OCI-M2 (cell line): Measurements from ENCODE around the gene MRPL18.
"Not testable (repeated sequence)": the region's sequence is repeated elsewhere in the genome, so short reads cannot be mapped to it uniquely, and the experiment has no call there.

Experiments
- DNase-seq: peaks from one replicate; lab custom pipeline; 2025; ENCODE audit not compliant: unreplicated experiment; lab: John Stamatoyannopoulos, UW

Gene MRPL18

DNA sequence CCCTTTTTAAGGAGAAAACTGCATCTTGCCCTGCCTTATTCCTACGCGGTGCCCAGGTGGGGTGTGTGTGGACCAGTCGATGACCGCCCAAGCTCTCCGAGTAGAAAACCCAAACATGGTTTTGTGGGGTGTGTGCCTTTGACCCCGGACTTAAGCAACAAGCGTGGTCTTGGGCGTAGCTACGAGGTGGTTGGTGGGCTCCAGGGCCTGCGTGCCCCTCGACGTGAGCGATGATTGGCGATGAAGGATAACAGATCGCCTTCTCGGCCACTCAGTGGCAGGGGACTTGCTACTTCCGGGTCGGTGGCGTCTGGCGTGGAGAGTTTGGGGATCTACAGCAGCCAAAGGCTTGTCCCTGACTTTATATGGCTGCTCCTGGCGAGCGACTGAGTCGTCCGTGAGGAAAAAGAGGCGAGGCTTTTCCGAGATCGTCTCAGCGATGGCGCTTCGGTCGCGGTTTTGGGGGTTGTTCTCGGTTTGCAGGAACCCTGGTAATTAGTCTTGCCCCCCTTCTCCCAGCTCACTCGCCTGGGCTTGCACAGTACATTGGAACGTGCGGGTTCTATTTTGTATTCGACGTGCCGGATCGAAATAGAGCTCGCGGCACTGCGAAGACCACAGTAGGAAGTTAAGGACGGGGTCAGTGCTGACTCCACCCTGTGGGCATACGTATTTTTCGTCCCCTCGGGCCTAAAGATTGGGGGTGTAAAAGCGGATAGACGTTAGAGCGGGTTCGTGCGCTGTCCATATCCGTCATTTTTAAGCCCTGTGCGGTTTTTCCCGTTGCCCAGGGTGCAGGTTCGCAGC, at the start of gene MRPL18:
MRPL18 (plus strand) TSS at position 319 of the 807 bp plus-strand sequence; CDS start at position 440, 121 bp downstream.
- DNase-seq = peak; percentile 70

DNA sequence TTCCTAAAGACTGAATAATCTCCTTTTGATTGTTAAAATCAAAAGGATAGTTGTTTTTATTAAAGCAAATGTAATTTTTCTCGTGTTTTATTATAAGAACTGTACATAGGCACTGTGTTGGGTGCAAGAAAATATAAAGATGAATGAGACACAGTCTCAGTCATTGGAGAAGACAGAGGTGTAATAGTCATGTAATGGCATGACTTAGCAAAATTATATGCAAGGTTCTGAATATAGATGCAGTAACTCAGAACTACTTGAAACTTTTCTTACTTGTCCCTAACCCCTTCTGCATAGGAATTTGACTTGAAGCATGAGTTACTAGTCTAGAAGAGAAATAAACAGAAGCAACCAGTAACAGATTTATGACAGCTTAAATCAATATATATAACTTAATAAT, 48.1 kb upstream of the MRPL18 start:
- no peak for DNase-seq

GRCh38 chr6:159745081-159745480, 45.2 kb upstream of the MRPL18 start:
- no peak for DNase-seq

- DNase-seq = no peak
These were observed 43.5 kb upstream of the MRPL18 start for GRCh38 chr6:159746759-159747158.

GRCh38 chr6:159748127-159748526, 42.1 kb upstream of the MRPL18 start:
- not testable (repeated sequence) for DNase-seq

GRCh38 chr6:159751448-159751847, 38.8 kb upstream of the MRPL18 start:
- no peak for DNase-seq

DNA sequence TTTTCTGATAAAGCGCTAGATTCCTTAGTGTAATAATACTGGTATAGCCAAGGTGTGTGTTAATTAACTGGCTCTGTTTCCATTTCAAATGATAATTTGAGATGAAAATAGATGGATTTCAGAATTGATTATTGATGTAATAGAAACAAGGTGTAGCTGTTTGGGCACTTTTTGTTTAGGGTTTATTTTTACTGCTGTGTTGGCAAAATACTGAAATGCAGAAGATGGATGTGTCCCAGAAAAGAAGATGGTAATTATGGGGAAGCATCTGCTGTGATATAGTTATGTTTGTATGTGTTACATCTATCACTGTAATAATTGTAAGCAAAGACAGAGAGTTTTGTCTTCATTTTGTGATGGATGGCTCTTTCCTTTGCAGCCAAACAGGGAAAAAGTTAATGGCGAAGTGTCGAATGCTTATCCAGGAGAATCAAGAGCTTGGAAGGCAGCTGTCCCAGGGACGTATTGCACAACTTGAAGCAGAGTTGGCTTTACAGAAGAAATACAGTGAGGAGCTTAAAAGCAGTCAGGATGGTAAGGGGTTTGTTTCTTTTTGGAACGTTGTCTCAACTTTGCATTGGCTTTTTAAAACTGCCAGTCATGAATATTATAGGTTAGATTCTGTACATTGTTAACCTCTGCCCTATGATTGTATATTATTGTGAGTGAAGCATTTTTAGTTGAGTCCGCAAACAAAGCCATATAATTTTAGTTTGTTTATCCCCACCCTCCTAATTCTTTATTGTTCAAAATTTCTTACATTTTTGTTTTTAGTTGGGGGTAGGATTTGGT, 37.0 kb upstream of the MRPL18 start:
- no peak for DNase-seq

DNA sequence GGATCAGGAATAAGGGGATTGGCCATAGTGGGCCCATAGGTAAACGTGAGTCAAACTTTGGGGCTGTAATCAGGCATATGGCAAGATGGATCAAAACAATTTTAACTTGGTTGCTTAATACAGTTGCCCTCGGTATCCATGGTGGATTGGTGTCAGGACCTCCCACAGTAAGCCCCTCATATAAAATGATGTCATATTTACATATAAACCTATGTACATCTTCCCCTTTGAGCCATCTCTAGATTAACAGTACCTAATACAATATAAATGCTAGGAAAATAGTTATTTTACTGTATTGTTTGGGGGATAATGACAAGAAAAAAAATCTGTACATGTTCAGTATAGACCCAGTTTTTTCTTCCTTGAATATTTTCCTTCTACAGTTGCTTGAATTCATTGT, 35.9 kb upstream of the MRPL18 start:
- DNase-seq = no peak

GRCh38 chr6:159754959-159755914, 35.0 kb upstream of the MRPL18 start:
- no peak for DNase-seq

GRCh38 chr6:159756508-159756907, 33.8 kb upstream of the MRPL18 start:
- no peak for DNase-seq

DNA sequence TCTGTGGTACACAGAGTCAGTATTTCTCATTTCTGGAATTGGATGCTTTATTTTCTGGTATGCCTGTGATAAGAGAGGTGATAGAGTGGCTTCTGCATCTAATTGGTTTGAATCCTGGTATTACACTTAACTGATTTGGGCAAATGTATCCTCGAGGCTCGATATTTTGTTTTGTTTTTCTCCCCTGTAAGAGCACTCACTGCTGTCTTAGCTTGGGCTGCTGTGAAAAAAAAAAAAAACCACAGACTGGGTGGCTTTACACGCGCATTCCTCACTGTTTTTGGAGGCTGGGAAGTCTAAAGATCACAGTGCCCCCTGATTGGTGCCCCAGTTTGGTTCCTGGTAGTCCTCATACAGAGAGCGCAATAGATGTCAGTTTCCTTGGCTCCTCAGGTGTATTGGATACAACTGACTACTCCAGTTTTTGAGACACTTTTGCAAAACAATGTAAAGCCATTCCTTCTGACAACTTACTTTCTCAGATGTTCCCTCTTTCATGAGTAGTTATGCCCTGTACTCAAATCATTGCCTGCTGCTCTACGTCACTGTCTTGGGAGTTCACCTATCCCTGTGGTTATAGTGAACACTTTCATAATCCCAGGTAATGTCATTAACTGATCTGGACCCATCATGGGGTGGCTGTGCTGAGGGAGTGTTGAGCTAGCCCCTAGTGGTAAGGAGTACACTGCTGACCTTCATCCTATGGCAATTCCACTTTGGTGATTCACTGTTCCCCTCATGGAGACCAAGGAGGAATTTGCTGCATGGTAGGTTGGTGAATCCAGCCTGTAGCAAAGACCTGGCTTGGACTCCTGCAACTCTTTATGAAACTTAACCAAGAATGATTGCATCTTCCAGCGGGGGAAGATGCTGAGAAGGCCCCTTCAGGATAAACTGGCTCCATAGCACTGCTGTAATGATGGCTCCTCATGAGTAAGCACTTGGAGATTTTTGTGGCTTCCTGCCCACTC, 32.0 kb upstream of the MRPL18 start:
- DNase-seq = no peak

- no peak for DNase-seq
These were observed 30.6 kb upstream of the MRPL18 start for GRCh38 chr6:159759645-159760044.

- DNase-seq = no peak
These were observed 29.6 kb upstream of the MRPL18 start for GRCh38 chr6:159760602-159761057.

- DNase-seq = no peak
These were observed 29.0 kb upstream of the MRPL18 start for GRCh38 chr6:159761129-159761872.

DNA sequence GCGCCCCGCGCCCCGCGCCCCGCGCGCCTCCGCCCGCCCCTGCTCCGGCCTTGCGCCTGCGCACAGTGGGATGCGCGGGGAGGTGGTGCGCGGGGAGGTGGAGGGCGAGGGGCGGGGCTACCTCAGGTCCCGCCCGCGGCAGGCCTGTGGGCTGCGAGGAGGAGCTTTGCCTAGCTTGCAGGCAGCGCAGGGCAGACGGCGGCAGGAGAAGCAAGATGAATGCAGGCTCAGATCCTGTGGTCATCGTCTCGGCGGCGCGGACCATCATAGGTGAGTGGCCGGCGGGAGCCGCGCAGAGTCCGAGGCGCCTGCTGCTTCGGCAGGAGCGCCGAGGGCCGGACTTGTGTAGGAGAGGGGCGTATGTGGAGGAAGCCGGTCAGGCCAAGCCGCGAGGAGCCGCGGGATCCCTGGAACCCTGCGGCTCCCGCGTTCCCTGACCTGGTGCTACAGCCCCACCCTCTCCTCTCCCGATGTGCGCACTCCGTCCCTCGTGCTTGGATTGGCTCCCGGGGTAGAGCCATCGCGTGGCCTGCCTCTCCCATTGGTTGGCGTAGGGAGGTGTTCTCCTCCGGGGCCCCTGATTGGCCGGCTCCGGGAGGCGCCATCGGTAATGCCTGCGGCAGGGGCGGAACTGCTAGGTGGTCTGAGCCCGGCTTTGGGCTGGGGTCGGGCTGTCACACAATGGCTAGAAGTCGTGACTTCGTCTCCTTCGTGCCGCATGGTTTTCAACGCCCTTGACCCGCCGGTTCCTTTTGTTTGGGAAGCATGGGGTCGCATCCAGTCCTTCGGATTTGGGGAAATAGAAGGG, 28.2 kb upstream of the MRPL18 start, which contains the start of gene ACAT2:
ACAT2 (plus strand) TSS at position 173 of the 808 bp plus-strand sequence; CDS start at position 216, 43 bp downstream.
- DNase-seq = peak; percentile 65

- no peak for DNase-seq
These were observed 27.5 kb upstream of the MRPL18 start for GRCh38 chr6:159762681-159763293.

DNA sequence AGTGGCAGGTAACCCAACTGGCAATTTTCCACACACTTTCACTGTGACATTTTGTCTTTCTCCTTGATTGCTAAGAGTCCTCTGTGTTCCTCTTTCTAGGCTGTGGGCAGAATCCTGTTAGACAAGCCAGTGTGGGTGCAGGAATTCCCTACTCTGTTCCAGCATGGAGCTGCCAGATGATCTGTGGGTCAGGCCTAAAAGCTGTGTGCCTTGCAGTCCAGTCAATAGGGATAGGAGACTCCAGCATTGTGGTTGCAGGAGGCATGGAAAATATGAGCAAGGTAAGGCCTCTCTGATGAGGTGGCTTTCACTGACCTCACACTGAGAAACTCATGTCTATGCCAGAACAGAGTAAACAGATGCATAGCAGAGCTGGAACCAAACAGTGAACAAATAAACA, 23.4 kb upstream of the MRPL18 start:
- DNase-seq = no peak

GRCh38 chr6:159769470-159769869, 20.8 kb upstream of the MRPL18 start:
- DNase-seq = no peak
